ENCODE results near the gene HSFX3.
"Not testable (repeated sequence)": the region's sequence is repeated elsewhere in the genome, so short reads cannot be mapped to it uniquely, and the experiment has no call there.

GRCh38 chrX:149550454-149550853, 730 bp upstream of the HSFX3 start:
- TF ChIP-seq CTCF (IDR thresholded peaks at IDR 0.05; ENCODE audit: insufficient read depth, low read depth, low read length); EZH2 (IDR thresholded peaks at IDR 0.05; ENCODE audit: insufficient read depth, low read length): not testable (repeated sequence)

Measured in astrocyte (in vitro differentiated cells and primary cell).